Right cardiac atrium (tissue), 5 donors: ENCODE measurements around the gene SLC37A1. TPM values are rescaled to one million over a fixed set of nuclear protein-coding genes. Genes with fewer than 3 reads are reported as not detected.
"Not testable (repeated sequence)": the region's sequence is repeated elsewhere in the genome, so short reads cannot be mapped to it uniquely, and the experiment has no call there.

Source experiments
- ATAC-seq, 2 donors: fragments of 200-7000 bp; cut with Tn5 transposase; one replicate each; pipeline versions ENCODE4 v1.8.0 to v1.9.1; 2020; ENCODE audit warnings: moderate library complexity in 2 of 2, mild to moderate bottlenecking in 1 of 2
- DNase-seq, 3 donors: peaks; one replicate each; pipeline ENCODE4 v3.0.0-alpha.2; 2020
- H3K27ac ChIP-seq: one replicate; pipeline ENCODE4 v1.5.1; 2013; ENCODE audit warnings: mild to moderate bottlenecking, low read length, control low read depth, moderate library complexity
- H3K27me3 ChIP-seq: one replicate; pipeline ENCODE4 v1.6.1; 2013; ENCODE audit not compliant: control insufficient read depth, insufficient read depth
- H3K4me1 ChIP-seq: one replicate; pipeline ENCODE4 v1.6.1; 2013; ENCODE audit warnings: low read length; ENCODE audit not compliant: control insufficient read depth, insufficient read depth
- H3K4me3 ChIP-seq: one replicate; pipeline ENCODE4 v1.5.1; 2013; ENCODE audit warnings: low read length, control low read depth
- H3K9me3 ChIP-seq: one replicate; pipeline ENCODE4 v1.6.1; 2013; ENCODE audit warnings: low read length; ENCODE audit not compliant: control insufficient read depth
- WGBS: extraction: QIAGEN DNeasy Blood & Tissue Kit; methylation state at CpG from one replicate; pipeline ENCODE4 v1.1.7; 2013; 5-methylcytosine and 5-hydroxymethylcytosine counted together
- intact Hi-C, 4 donors: fragments of 100-400 bp; cut with DNase I; formaldehyde crosslinking; loops; one replicate each; pipeline versions ENCODE4 v1.11.0 to v1.14.0; 2022 to 2023
- long read RNA-seq, 4 donors: library from polyadenylated mRNA; unstranded; transcript quantifications; one replicate each; pipeline ENCODE4 v2.0.0, GENCODE V29; 2020 to 2021
- polyA plus RNA-seq: library from polyadenylated mRNA; stranded (reverse); fragments of 200-250 nt; gene quantifications from one replicate; pipeline ENCODE4 v1.2.3, GENCODE V29; 2013
- total RNA-seq, 4 donors: library from RNA; stranded (reverse); fragmentation: NEBNext Ultra II Directional; extraction: Animal tissue kit (Norgen Biotek cat#: 25700); gene quantifications; one replicate each; pipeline ENCODE4 v1.2.1, GENCODE V29; 2021
- donor health status: healthy with polysubstance abuse.
- donor health status: DM: no; HTN: yes; CAD: no.
- donor health status: DM: no; HTN: no; CAD: no.
- donor health status: DM: no; HTN: yes; CAD: no; lungs with severe emphysema.
- donor health status: DM: yes; HTN: yes; CAD: no.

SLC37A1 gene
- total RNA-seq = 1 to 10 TPM; 2.7 to 2.9 (median 2.9) TPM
- polyA plus RNA-seq = 1.9 TPM
- long read RNA-seq, donor 1, partial matches to known transcripts = 0 of 9 reads
- long read RNA-seq, donor 1, other reads (novel, unspliced or antisense) = 7 of 9 reads
- long read RNA-seq, donor 2, partial matches to known transcripts = 0 of 9 reads
- long read RNA-seq, donor 2, other reads (novel, unspliced or antisense) = 7 of 9 reads
- long read RNA-seq, donor 3, partial matches to known transcripts = 1 of 15 reads
- long read RNA-seq, donor 3, other reads (novel, unspliced or antisense) = 12 of 15 reads
- long read RNA-seq, donor 4, partial matches to known transcripts = 0 of 6 reads
- long read RNA-seq, donor 4, other reads (novel, unspliced or antisense) = 5 of 6 reads

DNA sequence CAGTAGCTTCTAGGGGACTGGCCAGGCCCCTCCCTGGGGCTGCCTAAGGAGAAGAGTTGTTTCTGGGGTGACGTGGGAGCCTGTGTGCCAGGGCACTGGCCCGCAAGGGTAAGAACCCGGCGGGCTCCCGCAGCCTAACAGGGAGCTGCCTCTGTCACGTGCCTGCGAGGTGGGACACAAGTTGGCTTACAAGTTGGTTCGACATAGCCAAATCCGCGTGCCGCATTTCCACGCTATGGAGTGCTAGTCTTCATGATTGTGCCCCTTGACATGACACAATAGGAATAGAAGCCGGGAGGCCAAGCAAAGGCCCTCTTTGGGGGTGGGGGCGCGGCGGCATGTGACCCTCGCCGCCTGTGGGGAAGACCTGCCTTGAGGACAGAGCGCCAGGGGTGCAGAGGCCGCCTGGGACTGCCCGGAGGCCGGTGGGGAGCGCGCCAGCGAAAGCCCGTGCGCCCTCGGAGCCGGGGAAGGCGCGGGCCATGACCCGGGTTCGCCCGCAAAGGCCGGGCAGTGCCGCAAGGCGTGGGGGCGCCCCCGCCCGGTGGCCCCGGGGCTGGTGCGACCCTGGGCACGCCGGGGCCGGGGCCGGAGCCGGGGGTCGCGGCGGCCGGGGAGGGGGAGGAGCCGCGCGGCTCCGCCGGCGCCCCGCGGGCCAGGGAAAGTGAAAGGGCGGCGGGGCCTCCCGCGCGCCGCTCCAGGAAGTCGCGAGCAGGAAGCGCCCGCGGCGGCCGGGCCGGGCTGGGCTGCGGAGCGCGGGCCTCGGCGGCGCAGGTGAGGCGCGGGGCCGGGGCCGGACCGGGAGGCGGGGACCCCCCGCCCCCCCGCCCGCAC lies at the start of gene SLC37A1:
Gene SLC37A1 (plus strand): TSS at position 702 of the 834 bp plus-strand sequence. CDS start 4,603 bp downstream, outside the sequence.
- Histone ChIP-seq H3K4me1 (peaks cover 2% of the 10 kb centered on the region), H3K27me3 (no peaks in the 10 kb centered on the region), H3K4me3 (peak within 1 kb of the TSS; percentile 97), H3K9me3 (no peaks in the 10 kb centered on the region), H3K27ac (peak within 1 kb of the TSS; percentile 45)
- intact Hi-C loops = no loop called here
- 15% methylated on average over 83 of the region's 88 CpGs for WGBS
- ATAC-seq (peak; percentile 49 to 50), DNase-seq (peak in 2 of 3 donors; percentile 63 to 72)

DNA sequence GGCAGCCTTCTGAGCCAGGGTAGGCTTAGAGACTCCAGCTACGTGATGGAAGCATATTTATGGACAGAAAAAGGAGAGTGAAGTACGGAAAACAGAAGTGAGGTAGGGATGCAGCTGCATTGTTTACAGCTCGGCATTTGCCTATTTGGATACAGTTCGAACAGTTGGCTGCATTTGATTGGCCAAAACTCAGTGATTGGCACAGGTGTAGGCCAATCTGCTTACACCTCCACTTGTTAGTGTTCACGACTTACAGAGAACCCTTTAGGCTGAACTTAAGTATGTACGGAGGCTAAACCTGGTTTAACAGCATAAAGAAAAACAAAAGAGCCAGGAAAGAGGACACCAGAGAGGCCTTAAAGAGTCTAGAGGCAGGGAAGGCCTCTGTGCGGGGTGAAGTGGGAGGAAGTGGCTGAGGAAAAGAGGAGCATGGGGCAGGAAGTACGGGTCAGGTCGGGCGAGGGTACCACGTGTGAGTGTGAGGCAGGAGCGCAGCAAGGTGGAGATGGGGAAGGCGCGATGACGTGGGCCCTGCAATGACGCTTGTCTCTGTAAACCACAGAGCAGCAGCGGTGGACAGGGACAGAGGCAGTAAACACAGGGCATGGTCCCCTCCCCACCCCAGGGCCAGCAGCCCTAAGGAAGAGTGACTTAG lies 49.7 kb upstream of the SLC37A1 start:
- intact Hi-C loops = no loop called here
- H3K27me3 ChIP-seq = no peaks in the 10 kb centered on the region
- no peak overlapping the region for H3K4me3 ChIP-seq
- no peaks in the 10 kb centered on the region for H3K9me3 ChIP-seq
- no peak overlapping the region for H3K27ac ChIP-seq
- peak in 1 of 2 donors; percentile 34 for ATAC-seq
- WGBS = 72% methylated on average over 17 of the region's 17 CpGs
- DNase-seq = no peak
- no peaks in the 10 kb centered on the region for H3K4me1 ChIP-seq

DNA sequence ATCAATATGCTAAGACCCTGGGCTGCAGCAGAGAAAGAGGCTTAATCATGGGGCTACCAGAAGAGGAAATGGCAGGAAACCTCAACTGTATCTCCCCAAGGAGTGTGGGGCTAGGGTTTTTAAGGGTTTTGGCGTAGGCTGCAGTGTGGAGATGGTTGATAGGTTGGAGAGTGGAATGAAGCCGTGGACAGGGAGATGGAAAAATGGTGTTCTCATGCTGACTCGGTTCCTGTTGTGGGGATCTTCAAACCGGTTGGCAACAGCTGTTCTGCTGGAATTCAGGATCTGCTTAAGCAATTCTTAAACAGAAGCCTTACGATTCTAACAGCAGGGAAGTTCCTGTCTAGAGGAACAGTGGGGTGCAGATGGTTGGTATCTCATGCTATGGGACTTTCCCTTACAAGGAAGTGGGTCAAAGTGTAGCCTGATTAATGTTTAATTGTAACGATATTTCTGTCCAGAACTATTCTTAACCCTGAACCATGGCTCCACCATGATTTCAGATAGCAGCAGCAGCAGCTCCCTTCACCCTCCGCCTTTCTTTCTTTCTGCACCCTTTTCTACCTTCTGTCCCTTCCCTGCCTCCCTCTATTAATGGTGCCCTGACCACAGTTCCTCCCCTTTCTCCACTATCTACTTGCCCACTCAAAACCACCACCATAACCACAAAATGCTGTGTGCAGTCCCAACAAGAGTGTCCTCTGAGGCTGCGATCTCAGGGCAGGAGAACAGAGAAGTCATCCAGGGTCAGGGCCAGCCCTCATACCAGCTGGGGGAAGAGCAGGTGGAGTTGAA lies 48.4 kb upstream of the SLC37A1 start:
- intact Hi-C loops = no loop called here

DNA sequence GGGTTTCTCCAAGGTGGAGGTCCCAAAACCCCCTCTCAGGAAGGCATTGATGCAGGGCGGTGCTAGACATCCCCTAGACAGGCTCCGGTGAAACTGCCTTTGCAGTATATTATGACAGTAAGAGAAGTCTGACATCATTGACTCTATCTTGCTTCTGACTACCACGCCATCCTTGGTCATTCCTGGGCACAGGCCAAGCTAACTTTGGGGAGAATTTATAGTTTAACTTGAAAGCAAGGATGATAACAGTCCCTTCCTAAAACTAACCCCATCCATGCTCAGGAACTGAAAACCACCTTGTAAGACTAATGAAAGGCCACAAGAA lies 47.9 kb upstream of the SLC37A1 start:
- H3K27me3 ChIP-seq = no peaks in the 10 kb centered on the region
- H3K4me3 ChIP-seq = no peak overlapping the region
- H3K9me3 ChIP-seq = no peaks in the 10 kb centered on the region
- no peaks in the 10 kb centered on the region for H3K4me1 ChIP-seq
- DNase-seq = no peak
- no peak for ATAC-seq
- 85% methylated on average over 3 of the region's 3 CpGs for WGBS
- no peak overlapping the region for H3K27ac ChIP-seq
- intact Hi-C loops = no loop called here

More for the DNA sequence above, 48.4 kb upstream of the SLC37A1 start:
- H3K27ac ChIP-seq = no peak overlapping the region
- ATAC-seq (no peak), DNase-seq (no peak)
- no peaks in the 10 kb centered on the region for H3K9me3 ChIP-seq
- 46% methylated on average over 8 of the region's 8 CpGs for WGBS
- no peak overlapping the region for H3K4me3 ChIP-seq
- no peaks in the 10 kb centered on the region for H3K4me1 ChIP-seq
- H3K27me3 ChIP-seq = no peaks in the 10 kb centered on the region

DNA sequence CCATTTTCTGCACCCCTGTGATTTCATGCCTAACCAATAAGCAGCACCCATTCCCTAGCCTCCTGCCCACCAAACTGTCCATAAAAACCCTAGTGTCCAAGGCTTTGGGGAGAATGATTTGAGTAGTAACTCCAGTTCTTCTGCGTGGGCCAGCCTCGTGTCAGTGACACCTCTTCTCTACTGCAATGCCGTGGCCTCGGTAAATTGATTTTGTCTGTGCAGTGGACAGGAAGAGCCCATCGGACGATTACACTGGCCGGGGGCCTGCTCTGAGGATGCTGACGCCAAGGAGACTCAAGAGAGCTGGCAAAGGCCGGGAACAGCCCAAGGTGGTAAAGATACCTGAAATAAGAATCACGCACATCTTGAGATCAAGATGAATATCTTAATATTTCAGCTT lies 47.0 kb upstream of the SLC37A1 start:
- no peak for DNase-seq
- no peaks in the 10 kb centered on the region for H3K4me1 ChIP-seq
- H3K4me3 ChIP-seq = no peak overlapping the region
- 86% methylated on average over 10 of the region's 10 CpGs for WGBS
- intact Hi-C loops = no loop called here
- no peaks in the 10 kb centered on the region for H3K27me3 ChIP-seq
- no peak overlapping the region for H3K27ac ChIP-seq
- no peak for ATAC-seq
- H3K9me3 ChIP-seq = no peaks in the 10 kb centered on the region

DNA sequence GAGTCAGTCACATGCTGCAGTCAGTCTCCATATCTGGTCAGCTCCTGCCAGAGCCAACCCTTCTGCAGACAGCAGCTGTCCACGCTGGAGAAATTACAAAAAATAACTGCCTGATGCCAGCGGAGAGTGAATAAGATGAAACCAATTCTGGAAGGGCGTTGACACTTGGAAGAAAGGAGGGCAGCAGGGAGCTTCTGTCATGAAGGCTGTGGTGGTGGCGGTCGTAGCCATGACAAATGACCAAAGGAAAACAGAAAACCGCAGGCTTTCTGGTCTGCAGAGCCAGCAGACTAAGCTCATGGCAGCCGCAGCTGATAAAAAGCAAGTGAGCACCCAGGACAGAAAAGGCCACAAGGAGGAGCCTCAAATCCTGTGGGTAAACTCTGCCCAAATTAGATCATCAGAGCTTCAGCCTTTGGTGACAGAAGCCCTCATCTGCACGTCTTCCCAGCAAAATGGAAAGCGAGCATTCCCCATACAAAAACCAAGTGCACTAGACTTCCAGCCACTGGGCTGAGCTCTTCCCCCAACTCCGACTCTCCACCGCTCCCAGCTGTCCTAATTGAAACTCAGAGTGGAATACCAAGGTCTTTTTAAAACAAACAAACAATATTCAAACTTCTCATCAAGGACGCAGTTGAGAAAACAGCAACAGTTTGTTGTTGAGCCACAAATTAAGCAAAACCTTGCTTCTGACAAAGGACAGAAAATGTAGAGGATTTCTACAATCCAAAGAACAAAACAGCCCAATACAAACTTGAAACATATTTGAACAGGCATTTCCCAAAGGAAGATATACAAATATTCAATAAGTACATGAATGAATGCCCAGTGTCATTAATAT lies 46.3 kb upstream of the SLC37A1 start:
- peak; percentile 25 to 48 for ATAC-seq
- Histone ChIP-seq H3K4me3 (no peak overlapping the region), H3K27ac (no peak overlapping the region)

DNA sequence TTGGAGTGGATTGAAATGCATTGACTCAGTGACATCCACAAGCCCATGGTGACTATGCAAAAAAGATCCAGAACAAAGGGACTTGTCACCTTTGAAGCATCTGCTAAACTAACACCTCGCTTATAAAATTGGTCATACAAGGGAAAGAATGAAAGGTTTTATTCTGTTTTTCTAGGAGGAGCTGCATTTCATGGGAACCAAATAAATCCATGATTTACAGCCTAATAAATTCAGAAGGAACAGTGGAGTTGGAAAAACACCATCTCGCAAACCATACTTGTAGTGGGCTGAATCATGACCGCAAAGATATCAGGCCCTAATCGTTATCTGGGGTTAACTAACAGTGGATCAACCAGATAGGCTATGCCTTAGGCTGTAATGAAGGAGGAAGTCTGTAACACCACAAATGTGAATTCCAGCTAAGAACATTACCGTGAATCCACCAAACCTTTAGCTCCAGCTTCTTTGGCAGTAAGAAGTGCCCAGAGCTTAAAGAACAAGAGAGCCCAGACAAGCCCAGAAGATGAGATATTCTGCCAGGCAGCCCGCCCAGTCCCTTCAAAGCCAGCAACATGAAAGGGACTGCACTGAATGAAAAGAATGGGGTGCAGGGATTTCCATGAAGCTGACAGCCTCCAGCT lies 45.0 kb upstream of the SLC37A1 start:
- 76% methylated on average over 6 of the region's 6 CpGs for WGBS
- Histone ChIP-seq H3K27me3 (no peaks in the 10 kb centered on the region), H3K4me1 (no peaks in the 10 kb centered on the region), H3K27ac (no peak overlapping the region), H3K9me3 (no peaks in the 10 kb centered on the region), H3K4me3 (no peak overlapping the region)
- DNase-seq = no peak
- intact Hi-C loops = no loop called here
- no peak for ATAC-seq

More for the DNA sequence above, 46.3 kb upstream of the SLC37A1 start:
- Histone ChIP-seq H3K4me1 (no peaks in the 10 kb centered on the region), H3K9me3 (no peaks in the 10 kb centered on the region), H3K27me3 (no peaks in the 10 kb centered on the region)
- no peak for DNase-seq
- intact Hi-C loops = no loop called here
- WGBS = 38% methylated on average over 12 of the region's 12 CpGs

DNA sequence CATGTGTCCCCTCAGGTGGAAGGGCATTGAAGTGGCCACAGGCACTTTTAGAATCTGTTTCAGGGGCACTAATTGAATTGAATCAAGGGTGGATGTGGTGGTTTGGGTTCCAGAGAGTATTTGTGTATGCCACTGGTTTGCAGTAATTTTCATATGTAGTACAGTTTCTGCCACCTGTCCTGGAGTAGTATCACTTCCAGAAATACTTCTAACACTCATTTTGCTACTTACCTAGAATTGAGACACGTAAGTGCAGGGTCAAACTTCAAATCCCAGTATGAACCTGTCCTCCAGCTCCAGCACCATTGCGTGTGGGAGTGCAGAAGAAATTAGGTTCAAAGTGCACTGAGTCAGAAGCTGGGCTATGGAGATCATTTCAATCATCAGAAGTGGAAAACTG lies 44.4 kb upstream of the SLC37A1 start:
- H3K27ac ChIP-seq = no peak overlapping the region
- ATAC-seq = no peak
- no peak for DNase-seq
- intact Hi-C loops = no loop called here
- H3K27me3 ChIP-seq = no peaks in the 10 kb centered on the region
- H3K9me3 ChIP-seq = no peaks in the 10 kb centered on the region
- 85% methylated on average over 2 of the region's 2 CpGs for WGBS
- H3K4me1 ChIP-seq = no peaks in the 10 kb centered on the region
- no peak overlapping the region for H3K4me3 ChIP-seq

DNA sequence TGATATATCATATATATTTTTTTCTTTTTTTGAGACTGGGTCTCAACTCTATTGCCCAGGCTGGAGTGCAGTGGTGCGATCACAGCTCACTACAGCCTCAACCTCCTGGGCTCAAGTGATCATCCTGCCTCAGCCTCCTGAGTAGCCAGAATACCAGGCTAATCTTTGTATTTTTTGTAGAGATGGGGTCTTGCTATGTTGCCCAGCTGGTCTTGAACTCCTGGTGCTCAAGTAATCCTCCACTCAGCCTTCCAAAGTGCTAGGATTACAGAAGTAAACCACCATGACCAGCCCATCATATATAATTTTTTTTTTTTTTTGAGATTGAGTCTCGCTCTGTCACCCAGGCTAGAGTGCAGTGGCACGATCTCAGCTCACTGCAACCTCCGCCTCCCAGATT lies 43.9 kb upstream of the SLC37A1 start:
- intact Hi-C loops, ATAC-seq, H3K4me1 ChIP-seq, H3K4me3 ChIP-seq, DNase-seq, H3K9me3 ChIP-seq, H3K27ac ChIP-seq, H3K27me3 ChIP-seq: not testable (repeated sequence)
- WGBS = 97% methylated on average over 4 of the region's 4 CpGs
